Right lobe of liver (tissue), 6 donors: Measurements from ENCODE around the gene SLC15A2. TPM values are rescaled to one million over a fixed set of nuclear protein-coding genes. Genes with fewer than 3 reads are reported as not detected.

Experiments
- ATAC-seq, 4 donors: fragments of 200-7000 bp; cut with Tn5 transposase; one replicate each; pipeline ENCODE4 v1.9.1; 2020; ENCODE audit warnings: mild to moderate bottlenecking in 4 of 4, moderate library complexity in 4 of 4
- DNase-seq, 3 donors: peaks; one replicate each; pipeline ENCODE4 v3.0.0-alpha.2; 2020
- H3K27ac ChIP-seq, 3 donors: fragments of 200-600 bp; one replicate each; pipeline ENCODE4 v1.8.0; 2022
- H3K27me3 ChIP-seq, 2 donors: fragments of 200-600 bp; one replicate each; pipeline ENCODE4 v1.8.0; 2022
- H3K36me3 ChIP-seq, 4 donors: fragments of 200-600 bp; sonication (generic) in 1 of 4; one replicate each; pipeline versions ENCODE4 v1.5.1 to v1.8.0; 2017 to 2022; ENCODE audit warnings: control low read depth in 1 of 4
- H3K4me1 ChIP-seq, 4 donors: fragments of 200-600 bp; sonication (generic) in 1 of 4; one replicate each; pipeline versions ENCODE4 v1.5.1 to v1.8.0; 2017 to 2022; ENCODE audit warnings: control low read depth in 1 of 4
- H3K4me3 ChIP-seq, 3 donors: fragments of 200-600 bp; one replicate each; pipeline ENCODE4 v1.8.0; 2022
- H3K9me3 ChIP-seq, 4 donors: fragments of 200-600 bp; sonication (generic) in 1 of 4; one replicate each; pipeline versions ENCODE4 v1.5.1 to v1.8.0; 2017 to 2022; ENCODE audit warnings: control low read depth in 1 of 4
- POLR2A ChIP-seq: fragments of 450-650 bp; IDR thresholded peaks from one replicate; pipeline ENCODE4 v1.6.1; 2017; ENCODE audit warnings: antibody characterized with exemption, mild to moderate bottlenecking
- WGBS: methylation state at CpG from one replicate; pipeline ENCODE4 v1.1.6; 2018; ENCODE audit warnings: low coverage, low lambda C conversion rate; ENCODE audit not compliant: insufficient coverage; ENCODE audit errors: missing lambda C conversion rate; 5-methylcytosine and 5-hydroxymethylcytosine counted together
- intact Hi-C, 2 donors: fragments of 100-400 bp; cut with DNase I; formaldehyde crosslinking; loops; one replicate each; pipeline versions ENCODE4 v1.11.2 to v1.14.1; 2022
- total RNA-seq, 6 experiments: library from RNA; depleted of rRNA in 2 of 6; stranded (reverse); fragments of >200 nt in 2 of 6; fragmentation: NEBNext Ultra II Directional in 3 of 6; extraction: Animal tissue kit (Norgen Biotek cat#: 25700) in 3 of 6; gene quantifications; one replicate each; pipeline versions ENCODE4 v1.1.0 to v1.2.4, GENCODE V29; 2016 to 2023
- TF ChIP-seq, protein P1 (sequence below), 4 donors: fragments of 200-600 bp in 3 of 4; fragments of 450-650 bp in 1 of 4; IDR thresholded peaks; one replicate each; pipeline versions ENCODE4 v1.5.1 to v1.8.0; 2016 to 2022; ENCODE audit warnings: antibody characterized with exemption in 4 of 4, mild to moderate bottlenecking in 2 of 4
- donor health status: DM: no; HTN: yes; CAD: no.
- donor health status: DM: no; HTN: no; CAD: no.
- donor health status: DM: no; HTN: no; CAD: no.
- donor health status: DM: no; HTN: yes; CAD: no.
- donor health status: DM: no; HTN: yes; CAD: no.

The SLC15A2 gene
- total RNA-seq, 6 experiments from 2014 or later: 0.18 to 1.7 (median 0.97) TPM

DNA sequence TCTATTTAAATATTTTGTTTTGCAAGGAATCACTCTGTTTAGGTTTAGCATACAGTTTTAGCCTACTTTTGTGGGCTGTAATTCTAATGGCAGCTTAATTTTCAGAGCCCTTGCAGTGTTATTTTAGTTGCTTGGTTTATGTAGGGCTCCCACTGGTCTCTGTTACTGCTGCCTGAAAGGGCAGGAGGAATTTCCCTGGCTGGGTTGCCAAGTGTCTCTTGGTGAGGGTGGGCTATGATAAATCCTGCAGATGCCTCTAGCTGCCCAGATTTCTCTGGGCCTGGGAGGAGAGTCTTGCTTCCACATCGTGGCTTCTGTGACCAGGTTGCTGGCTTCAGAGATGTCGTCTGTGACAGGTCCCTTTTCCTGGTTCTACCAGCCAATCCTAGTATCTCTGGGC, 91.6 kb downstream of the SLC15A2 start:
- ATAC-seq: no peak
- no peak overlapping the region for H3K4me3 ChIP-seq
- 43% methylated on average over 1 of the region's 2 CpGs for WGBS

GRCh38 chr3:121988146-121988545, 93.9 kb downstream of the SLC15A2 start:
- H3K36me3 ChIP-seq: no peaks in the 10 kb centered on the region
- DNase-seq (no peak), ATAC-seq (no peak)
- no peak overlapping the region for H3K27ac ChIP-seq
- intact Hi-C loops: no loop called here
- no peaks in the 10 kb centered on the region for H3K4me1 ChIP-seq
- no peaks in the 10 kb centered on the region for H3K27me3 ChIP-seq
- no peaks in the 10 kb centered on the region for H3K9me3 ChIP-seq
- 71% methylated on average over 2 of the region's 2 CpGs for WGBS
- TF ChIP-seq, protein P1, sequence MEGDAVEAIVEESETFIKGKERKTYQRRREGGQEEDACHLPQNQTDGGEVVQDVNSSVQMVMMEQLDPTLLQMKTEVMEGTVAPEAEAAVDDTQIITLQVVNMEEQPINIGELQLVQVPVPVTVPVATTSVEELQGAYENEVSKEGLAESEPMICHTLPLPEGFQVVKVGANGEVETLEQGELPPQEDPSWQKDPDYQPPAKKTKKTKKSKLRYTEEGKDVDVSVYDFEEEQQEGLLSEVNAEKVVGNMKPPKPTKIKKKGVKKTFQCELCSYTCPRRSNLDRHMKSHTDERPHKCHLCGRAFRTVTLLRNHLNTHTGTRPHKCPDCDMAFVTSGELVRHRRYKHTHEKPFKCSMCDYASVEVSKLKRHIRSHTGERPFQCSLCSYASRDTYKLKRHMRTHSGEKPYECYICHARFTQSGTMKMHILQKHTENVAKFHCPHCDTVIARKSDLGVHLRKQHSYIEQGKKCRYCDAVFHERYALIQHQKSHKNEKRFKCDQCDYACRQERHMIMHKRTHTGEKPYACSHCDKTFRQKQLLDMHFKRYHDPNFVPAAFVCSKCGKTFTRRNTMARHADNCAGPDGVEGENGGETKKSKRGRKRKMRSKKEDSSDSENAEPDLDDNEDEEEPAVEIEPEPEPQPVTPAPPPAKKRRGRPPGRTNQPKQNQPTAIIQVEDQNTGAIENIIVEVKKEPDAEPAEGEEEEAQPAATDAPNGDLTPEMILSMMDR (IDR thresholded peaks at IDR 0.05): no peak
- TF ChIP-seq POLR2A: no peak
- no peak overlapping the region for H3K4me3 ChIP-seq

More for the DNA sequence above, 91.6 kb downstream of the SLC15A2 start:
- Histone ChIP-seq H3K27me3 (no peaks in the 10 kb centered on the region), H3K27ac (no peak overlapping the region), H3K9me3 (no peaks in the 10 kb centered on the region), H3K36me3 (no peaks in the 10 kb centered on the region), H3K4me1 (no peaks in the 10 kb centered on the region)
- DNase-seq: no peak
- TF ChIP-seq, protein P1 (IDR thresholded peaks at IDR 0.05): no peak
- no peak for TF ChIP-seq POLR2A
- intact Hi-C loops: no loop called here

- DNase-seq: no peak
- Histone ChIP-seq H3K4me3 (no peak overlapping the region), H3K27ac (no peak overlapping the region), H3K4me1 (no peaks in the 10 kb centered on the region), H3K27me3 (no peaks in the 10 kb centered on the region), H3K9me3 (no peaks in the 10 kb centered on the region), H3K36me3 (no peaks in the 10 kb centered on the region)
- no peak for TF ChIP-seq POLR2A
- TF ChIP-seq, protein P1 (IDR thresholded peaks at IDR 0.05): no peak
- peak in 3 of 4 donors; percentile 55 to 67 (median 61) for ATAC-seq
- intact Hi-C loops: no loop called here
These were observed 95.7 kb downstream of the SLC15A2 start for GRCh38 chr3:121989943-121990342.

DNA sequence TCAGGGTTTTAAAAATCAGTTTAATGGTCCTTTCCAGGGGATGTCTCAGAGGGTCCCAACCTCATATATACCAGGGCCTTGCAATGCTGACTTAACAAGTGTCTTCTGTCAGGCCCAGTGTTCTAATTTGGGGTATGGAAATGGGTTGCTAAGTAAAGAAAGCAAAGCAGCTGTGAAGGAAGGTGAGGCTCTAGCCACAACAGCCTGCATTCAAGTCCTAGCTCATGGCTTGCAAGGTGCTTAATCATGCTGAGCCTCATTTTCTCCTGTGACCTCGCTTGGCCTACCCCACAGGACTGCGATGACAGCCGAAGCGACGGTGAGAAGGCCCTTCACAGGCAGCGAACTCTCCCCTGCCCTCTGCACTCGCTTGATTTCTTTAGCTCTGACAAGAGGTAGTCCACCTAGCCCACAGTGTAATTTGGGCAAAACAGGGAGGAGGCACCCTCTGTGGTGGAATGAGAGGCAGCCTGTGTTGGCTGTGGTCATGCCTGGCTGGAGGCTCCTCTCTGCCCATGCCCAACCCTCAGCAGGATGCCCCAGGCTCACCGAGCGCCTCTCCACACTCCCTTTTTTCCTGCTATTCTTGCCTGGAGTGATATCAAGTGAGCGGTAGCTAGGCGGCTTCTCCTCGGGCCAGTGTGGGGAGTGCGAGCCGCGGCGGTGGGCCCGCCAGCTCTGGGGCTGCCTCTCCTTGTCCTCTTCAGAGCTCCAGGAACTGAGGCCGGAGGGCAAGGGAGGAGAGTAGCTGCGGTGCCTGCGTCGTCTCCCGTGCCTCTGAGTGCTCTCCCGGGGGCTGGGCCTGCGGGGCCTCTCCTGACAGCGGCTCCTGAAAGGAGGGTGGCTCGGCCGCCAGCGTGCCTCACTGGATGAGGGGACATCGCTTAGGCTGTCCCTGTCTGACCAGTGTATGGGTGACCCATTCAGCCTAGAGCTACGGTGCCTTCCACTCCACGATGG, 98.7 kb downstream of the SLC15A2 start:
- Histone ChIP-seq H3K36me3 (no peaks in the 10 kb centered on the region), H3K9me3 (no peaks in the 10 kb centered on the region), H3K27ac (no peak overlapping the region), H3K27me3 (no peaks in the 10 kb centered on the region), H3K4me3 (no peak overlapping the region), H3K4me1 (no peaks in the 10 kb centered on the region)
- WGBS: 60% methylated on average over 1 of the region's 31 CpGs
- ATAC-seq (no peak), DNase-seq (no peak)
- TF ChIP-seq, protein P1 (IDR thresholded peaks at IDR 0.05): no peak
- no peak for TF ChIP-seq POLR2A
- intact Hi-C loops: no loop called here

Other genes with a start within 250 kb of the SLC15A2 start
- 10 to 100 TPM; 13.7 to 20.4 (median 16.9) TPM for gene HCLS1, start 233.5 kb upstream of the SLC15A2 start, total RNA-seq
- gene GOLGB1, start 144.7 kb upstream of the SLC15A2 start, total RNA-seq: 10 to 100 TPM; 26.8 to 31.7 (median 29.5) TPM
- gene IQCB1, start 59.3 kb upstream of the SLC15A2 start, total RNA-seq: 1 to 10 TPM; 3.6 to 8.8 (median 5.4) TPM
- gene EAF2, start 59.2 kb upstream of the SLC15A2 start, total RNA-seq: 1 to 10 TPM; 1.4 to 3.0 (median 2.0) TPM
- under 1 TPM in 5 of 6 experiments, not detected in 1; 0.12 to 0.88 (median 0.33) TPM for gene ILDR1, start 127.8 kb downstream of the SLC15A2 start, total RNA-seq
- gene CD86, start 161.0 kb downstream of the SLC15A2 start, total RNA-seq: 1 to 10 TPM in 5 of 6 experiments, under 1 TPM in 1; 0.97 to 6.7 (median 3.4) TPM